CD4-positive, alpha-beta T cell treated with Interleukin-4 for 4 hours (primary cell): ENCODE results near the gene XKR7.
"Not testable (repeated sequence)": the region's sequence is repeated elsewhere in the genome, so short reads cannot be mapped to it uniquely, and the experiment has no call there.

Experiments
- DNase-seq: peaks from one replicate; pipeline ENCODE4 v3.0.0-alpha.2; 2020

Gene XKR7

DNA sequence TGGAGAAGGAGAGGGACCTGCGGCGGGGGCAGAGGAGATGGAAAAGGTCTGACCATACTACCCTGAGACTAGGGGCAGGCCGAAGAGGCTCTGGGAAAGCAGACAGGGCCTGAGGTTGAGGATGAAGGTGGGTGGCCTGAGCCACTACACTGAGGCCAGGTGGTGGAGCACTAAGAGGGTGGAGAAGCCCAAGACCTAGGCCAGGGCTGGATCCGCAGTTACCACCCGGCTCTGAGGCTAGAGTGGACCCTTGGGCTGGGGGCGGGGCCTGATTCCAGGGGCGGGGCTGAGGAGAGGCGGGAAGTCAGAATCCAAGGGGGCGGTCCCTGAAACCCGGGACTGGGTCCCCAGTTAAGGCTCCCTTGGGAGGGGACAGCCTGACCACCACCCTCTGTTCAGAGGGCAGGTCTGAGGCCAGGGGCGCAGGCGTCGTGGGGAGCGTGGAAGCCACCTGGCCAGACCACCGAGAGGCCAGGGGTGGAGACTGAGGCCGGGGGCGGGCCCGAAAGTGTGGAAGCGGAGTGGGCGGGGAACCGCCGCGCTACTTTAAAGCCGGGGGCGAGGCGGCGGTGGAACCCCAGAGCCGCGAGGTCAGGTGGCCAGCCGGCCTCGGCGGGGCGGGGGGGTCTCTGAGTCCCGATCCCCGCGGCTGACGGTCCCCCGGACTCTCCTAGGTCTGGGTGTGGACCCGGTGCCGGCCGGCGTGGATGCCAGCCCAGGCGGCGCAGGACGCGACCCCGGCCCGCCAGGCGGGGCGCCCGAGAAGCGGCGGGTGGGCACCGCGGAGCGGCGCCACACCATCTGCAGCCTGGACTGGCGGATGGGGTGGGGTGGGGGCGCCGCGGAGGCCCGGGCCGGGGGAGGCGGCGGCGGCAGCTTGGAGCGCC lies 50.6 kb downstream of the XKR7 start:
- DNase-seq = no peak

DNA sequence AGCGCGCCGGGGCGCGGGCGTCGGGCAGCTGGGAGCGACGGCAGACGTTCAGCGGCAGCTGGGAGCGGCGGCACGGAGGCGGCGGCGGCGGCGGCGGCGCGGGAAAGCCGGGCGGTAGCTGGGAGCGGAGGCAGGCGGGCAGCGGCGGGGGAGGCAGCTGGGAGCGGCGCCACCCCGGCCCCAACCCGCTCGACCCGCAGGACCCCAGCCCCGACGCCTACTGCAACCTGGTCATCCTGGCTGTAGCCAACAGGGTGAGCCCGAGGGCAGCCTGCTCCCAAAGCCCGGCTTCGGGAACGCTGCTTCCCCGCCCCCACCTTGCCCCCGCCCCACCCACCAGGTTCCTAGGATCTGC lies 51.2 kb downstream of the XKR7 start:
- DNase-seq = no peak

DNA sequence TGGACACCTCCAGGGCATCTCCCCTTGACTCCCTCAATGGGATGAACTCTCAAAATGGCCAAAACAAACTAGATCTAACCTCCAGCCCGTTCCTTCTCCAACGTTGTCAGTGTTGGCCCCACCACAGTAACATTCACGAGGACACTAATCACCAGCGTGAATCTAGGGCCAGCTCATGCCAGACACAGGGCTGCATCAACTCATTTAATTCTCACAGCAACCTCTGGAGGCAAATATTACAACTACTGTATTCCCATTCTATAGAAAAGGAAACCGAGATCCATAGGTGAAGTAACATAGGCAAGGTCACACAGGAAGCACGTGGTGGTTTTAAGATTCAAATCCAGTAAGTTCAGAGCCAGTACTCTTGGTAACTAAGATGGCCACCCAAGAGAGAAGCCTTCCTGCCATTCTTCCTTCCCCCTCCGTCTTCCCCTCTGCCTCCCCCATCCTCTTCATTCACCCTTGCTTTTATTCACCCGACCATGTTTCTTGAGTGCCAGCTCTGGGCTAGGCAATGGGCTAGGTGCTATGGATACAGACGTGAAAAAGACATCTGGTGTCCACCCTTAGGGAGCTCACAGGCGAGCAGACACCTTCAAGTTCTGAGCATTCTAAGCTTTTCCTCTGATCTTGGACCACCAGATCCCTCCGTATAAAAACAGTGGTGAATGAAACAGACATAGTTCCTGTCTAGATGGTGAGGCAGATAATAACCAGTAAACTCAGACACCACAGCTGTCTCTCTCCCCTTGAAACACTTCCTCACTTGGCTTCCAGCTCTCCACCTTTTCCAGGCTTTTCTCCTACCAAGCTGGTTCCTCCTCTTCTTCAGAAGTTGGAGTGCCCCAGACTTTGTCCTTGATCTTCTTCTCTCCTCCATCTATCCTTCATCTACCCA lies 51.9 kb downstream of the XKR7 start:
- no peak for DNase-seq

DNA sequence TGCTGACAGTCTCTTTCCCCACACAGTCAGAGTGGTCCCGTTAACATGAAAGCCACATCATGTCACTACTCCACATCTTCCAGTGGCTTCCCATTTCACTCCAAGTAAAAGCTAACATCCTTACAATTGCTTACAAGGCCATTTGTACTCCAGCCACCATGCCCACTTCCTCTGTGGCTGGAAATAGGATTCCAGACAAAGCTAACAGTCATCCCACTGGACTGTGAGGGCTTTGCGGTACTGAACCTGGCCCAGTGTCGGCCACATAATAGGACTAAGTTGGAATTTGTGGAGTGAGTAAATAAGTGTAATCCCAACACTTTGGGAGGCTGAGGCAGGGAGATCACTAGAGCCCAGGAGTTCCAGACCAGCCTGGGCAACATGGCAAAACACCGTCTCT lies 53.1 kb downstream of the XKR7 start:
- DNase-seq = no peak

DNA sequence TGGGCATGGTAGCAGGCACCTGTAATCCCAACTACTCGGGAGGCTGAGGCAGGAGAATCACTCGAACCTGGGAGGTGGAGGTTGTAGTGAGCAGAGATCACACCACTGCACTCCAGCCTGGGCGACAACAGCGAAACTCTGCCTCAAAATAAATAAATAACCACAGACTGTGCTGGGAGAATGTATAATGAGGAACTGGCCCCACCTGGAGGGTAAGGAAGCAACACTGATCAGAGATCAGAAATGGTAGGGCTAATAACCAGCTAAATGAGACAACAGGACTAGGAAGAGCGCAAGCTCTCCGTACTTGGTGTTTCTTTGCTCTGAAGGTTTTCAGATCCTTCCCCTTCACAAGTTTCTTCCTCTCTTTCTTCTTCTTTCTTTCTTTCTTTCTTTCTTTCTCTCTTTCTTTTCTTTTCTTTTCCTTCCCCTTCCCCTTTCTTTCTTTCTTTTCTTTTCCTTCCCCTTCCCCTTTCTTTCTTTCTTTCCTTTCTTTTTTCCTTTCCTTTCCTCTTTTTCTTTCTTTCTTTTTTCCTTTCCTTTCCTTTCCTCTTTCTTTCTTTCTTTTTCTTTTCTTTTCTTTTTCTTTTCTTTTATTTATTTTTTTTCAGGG lies 56.8 kb downstream of the XKR7 start:
- no peak for DNase-seq

DNA sequence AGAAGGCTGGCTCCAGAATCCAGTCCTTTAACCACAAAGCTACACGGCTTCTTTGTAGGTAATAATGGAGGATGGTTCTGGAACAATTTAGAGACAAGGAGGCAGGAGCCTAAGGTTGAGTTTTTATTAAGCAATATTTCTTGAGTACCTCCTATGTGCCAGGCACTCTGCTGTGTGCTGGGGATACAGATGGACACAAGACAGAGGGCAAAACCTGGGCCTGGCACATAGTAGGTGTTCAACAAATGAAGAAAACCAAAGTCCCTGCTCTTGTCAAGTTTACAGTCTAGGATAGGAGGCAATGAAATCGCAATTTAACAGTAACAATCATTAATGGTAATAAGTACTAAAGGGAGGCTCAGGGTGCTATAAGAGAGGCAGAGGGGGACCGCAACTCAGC lies 59.7 kb downstream of the XKR7 start:
- DNase-seq = no peak

DNA sequence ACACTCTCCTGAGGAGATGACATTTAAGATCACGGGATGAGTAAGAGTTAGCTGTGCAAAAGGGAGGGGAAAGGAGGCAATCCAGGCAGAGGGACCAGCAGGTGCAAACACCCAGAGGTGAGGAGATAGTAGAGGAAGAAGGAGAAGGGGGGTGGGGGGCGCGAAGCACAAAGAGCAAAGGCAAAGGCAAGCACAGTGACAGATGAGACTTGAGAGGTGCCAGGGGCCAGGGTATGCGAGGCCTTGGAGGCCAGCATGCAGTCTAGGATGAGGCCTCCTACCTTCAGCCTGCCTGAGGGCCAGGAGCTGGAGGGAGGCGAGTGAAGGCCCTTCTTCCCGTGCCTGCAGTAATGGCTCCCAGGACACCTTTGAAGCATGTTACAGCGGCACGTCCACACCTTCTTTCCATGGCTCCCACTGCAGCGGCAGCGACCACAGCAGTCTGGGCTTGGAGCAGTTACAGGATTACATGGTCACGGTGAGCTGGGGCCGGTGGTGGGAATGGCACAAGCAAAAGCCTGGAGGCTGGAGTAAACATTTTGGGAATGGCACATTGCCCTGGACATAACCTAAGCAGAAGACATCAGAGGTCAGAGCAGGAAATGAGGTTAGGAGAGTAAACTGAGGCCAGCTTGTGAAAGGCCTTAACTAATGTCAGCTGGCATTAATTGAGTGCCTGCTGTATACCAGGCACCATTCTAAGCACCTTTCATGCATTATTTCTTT lies 60.9 kb downstream of the XKR7 start:
- no peak for DNase-seq

DNA sequence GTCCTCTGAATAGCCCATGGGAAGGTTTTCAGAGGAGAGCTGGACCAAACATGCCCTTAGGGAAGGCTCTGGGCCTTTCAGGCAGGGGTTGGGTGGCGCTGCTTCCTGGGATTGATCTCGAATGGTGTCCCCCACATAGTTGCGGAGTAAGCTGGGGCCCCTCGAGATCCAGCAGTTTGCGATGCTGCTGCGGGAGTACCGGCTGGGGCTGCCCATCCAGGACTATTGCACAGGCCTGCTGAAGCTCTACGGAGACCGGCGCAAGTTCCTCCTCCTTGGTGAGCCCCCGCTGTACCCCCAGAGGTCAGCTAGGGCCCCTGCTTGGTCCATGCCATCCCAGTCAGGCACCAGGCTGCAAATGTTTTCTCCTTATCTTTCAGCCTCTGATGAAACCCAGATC lies 61.6 kb downstream of the XKR7 start:
- DNase-seq = no peak

DNA sequence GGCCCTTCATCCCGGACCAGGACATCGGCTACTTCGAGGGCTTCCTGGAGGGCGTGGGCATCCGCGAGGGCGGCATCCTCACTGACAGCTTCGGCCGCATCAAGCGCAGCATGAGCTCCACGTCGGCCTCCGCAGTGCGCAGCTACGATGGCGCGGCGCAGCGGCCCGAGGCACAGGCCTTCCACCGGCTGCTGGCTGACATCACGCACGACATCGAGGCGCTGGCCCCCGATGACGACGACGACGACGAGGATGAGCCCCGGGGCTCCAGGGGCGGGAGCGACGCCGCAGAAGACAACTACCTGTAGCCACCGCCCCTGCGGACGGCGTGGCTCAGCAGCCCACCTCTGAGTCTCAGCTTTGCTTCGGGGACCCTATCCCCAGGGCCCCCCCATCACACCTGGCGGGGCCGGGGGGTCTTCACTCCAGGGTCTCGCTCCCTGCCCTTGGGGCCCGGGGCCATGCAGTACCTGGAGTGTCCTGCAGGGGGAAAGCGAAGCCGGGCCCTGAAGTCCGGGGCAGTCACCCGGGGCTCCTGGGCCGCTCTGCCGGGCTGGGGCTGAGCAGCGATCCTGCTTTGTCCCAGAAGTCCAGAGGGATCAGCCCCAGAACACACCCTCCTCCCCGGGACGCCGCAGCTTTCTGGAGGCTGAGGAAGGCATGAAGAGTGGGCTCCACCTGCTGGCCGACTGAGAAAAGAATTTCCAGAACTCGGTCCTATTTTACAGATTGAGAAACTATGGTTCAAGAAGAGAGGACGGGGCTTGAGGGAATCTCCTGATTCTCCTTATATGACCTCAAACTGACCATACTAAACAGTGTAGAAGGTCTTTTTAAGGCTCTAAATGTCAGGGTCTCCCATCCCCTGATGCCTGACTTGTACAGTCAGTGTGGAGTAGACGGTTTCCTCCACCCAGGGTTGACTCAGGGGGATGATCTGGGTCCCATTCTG lies 63.3 kb downstream of the XKR7 start:
- DNase-seq = peak; percentile 38

DNA sequence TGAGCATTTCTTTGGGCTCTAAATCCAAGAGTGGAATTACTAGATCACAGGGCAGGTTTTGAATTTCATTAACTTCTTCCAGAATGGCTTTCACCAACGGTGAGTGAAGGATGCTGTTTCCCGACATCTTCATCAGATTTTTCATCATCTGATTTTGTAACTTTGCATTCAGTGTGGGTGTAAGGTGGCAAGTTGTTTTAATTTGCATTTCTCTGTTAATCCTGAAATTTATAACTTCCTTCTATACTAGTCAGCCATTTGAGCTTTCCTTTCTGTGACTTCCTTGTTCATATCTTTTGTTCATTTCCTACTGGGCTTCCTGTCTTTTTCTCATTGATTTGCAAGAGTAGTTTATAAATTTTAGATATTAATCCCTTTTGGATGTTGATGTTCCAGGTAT lies 65.4 kb downstream of the XKR7 start:
- no peak for DNase-seq

DNA sequence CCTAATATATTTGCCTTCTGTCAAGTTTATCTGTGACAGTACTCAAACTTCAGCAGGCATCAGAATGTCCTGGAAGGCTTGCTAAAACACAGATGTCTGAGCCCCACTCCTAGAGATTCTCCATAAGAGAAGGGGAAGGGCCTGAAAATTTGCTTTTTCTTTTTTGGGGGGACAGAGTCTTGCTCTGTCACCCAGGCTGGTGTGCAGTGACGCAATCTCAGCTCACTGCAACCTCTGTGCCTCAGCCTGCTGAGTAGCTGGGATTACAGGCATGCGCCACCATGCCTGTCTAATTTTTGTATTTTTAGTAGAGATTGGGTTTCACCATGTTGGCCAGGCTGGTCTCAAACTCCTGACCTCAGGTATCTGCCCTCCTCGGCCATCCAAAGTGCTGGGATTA lies 65.8 kb downstream of the XKR7 start:
- DNase-seq = not testable (repeated sequence)

DNA sequence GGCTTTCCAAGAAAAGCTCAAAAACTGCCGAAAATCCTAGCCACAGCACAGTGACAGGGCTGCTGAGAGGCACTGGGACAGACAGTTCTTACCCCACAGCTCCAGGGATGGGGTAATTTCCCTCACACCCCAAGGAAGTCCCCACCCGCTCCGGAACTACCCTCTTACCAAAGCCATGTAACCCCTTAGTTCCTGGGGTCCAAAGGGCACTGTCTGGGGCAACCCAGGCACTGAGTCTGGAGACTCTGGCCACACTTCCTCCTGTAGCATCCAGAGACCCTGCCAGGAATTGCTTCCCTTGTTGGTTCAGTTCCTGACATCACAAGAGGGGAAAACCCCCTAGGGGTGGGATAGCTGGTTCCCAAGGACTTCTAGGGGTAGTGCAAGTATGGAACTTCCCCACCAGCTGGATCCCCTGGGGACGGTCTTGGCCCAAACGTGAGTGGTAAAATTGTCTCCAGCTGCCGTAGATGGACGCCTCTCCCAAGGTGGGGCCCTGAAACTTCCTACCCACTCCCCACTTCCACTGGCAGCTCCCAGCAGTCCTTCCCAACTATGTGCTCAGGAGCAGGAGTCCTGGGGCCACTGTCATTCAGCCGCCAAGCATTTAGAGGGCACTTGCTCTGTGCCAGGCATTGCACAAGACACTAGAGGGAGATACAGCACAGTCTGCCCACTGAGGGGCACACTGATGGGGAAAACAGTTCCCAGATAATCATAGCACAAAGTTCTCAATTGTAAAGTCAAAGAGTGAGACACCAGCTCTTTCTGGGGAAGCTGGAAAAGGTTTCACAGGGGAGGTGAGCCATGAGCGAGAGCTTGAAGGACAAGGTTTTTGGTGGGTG lies 66.9 kb downstream of the XKR7 start:
- DNase-seq = no peak

DNA sequence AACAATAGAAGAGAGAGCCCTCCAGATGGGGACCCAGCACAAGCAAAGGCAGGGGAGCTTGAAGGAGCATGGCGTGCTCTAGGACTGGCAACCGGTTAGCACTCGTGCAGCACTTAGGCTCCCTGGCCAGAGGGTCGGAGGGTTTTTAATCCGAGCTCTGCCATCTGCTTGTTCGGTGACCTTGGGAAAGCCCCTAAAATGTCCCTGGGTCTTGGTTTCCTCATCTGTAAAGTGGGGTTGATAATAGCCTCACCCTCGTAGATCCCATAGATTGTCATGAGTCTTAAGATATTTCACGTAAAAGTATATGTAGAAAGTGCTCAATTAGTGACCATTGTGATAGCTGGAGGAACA lies 67.5 kb downstream of the XKR7 start:
- DNase-seq = no peak

DNA sequence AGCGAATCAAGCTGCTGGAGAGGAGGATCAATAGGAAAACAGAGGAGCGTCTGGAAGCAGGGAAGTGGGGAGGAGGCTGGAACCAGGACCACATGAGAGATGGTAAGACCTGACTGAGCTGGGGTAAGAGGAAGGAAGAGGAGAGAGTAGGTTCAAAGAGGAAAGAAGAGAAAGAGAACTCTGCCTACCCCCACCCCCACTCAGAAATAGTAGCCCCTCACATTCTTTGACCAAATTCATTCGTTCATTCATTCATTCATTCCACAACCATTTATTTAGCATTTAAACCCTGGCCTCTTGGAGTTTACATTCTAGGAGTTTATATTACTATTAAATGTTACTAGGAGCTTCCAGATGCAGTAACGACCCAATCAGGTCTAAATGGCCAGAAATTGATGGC lies 68.3 kb downstream of the XKR7 start:
- DNase-seq = no peak

DNA sequence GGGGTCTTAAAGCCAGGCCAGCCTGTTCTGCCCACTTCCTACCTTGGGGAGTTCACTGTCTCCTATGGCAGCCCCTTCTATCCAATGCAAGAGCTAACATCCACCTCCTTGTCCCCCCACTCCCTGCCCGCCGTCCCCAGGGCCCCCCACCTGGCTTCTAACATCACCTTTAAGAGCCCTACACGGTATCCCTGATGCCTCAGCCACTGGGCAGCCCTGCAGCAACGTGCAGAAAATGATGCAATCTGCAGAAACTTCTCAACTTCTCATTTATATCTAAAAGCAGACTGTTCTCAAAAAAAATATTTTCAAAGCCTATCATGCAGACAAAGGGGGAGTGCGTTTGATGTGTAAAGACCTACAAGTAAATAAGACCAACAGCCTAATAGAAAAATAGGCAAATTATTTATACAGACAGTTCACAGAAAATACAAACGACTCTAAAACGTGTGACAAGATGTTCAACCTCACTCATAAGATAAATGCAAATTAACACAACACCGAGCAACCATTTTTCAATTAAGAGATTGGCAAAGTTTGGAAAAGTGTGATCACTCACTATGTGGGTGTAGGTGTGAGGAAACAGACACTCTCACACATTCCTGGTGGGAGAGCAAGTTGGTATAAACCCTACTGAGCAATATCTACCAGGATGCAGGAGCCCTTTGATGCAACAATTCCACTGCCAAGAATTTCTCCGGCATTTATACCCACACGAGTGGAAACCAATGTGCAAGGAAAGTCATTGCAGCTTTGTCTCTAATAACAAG lies 69.0 kb downstream of the XKR7 start:
- no peak for DNase-seq

DNA sequence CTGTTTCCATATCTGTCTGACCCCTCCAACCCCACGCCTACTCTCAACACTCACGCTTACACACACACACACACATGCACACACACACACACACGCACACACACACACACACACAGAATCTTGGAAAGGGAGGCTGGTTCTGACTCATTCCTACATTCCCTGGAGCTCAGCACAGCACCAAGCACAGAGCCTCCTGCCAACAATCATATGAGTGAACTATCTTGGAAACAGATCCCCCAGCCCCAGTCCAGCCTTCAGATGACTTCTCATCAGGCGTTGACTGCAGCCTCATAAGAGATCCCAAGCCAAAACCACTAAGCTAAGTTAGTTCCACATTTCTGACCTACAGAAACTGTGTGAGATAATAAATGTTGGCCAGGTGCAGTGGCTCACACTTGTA lies 70.0 kb downstream of the XKR7 start:
- DNase-seq = no peak

DNA sequence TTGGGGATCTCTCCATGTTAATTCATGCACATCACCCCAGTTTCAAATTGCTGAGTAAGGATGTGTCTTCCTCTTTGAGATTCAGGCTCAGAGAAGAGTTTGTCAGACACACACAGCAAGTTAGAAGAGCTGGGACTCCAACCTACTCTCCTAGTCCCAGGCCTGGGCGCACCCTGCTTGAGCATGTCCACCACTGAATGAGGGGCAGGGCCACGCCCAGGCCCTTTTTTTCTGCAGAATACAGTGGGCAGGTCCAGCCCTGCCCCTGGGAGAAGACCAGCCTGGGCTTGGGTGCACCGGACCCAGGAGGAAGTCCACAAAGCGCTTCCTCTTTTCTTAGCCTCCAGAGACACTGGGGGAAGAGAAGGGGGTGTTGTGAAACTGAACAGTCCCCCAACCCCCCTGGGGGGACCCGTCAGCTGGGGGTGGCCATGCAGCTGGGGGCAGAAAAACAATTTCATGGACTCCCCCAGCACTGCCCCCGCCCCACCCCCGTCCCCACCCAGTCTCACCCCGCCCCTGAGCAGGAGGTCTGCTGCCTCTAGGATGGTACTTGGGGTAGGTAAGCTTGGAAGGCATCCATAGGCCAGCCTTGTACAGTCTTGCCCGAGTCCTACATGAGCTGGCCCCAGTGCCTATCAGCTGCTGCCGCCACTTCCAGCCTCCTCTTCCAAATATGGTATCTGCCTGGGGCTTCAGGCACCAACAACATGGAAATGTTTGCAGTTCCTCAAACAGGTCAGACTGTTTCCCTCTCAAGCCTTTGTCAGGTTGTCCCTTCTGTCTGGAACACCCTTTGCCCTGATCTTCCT lies 72.4 kb downstream of the XKR7 start:
- DNase-seq = no peak

DNA sequence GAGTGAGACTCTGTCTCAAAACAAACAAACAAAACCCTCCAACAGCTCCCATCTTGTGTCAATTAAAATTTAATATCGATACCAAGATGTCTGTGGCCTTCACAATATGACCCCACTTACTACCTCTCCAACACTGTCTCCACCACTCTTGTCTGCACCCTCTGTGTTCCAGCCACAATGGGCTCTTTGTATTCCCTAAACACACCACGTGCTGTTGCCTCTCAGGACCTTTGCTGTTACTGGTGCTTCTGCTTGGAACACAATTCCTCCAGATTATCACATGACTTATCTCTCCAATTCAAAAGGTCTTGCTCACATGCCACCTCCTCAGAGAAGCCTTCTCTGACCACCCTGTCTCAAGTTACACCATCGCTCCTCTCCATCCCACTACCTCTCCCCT lies 78.0 kb downstream of the XKR7 start:
- DNase-seq = no peak

DNA sequence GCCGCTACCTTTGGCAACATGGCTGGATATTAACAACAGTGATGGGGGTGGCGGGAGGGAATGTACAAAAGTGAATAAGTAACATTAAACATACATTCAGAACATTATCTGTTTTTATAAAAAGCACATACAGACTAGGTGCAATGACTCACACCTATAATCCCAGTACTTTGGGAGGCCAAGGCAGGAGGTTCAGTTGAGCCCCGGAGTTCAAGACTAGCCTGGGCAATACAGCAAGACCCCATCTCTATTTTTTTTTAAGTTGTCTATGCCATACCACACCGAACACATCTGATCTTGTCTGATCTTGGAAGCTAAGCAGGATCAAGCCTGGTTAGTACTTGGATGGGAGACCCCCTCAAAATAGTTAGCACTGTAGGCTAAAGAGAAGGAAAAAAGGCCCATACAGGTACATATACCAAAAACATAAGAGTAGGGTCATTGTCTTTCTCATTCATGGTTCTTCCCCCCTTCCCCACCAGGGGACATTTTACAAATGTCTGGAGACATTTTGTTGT lies 82.4 kb downstream of the XKR7 start:
- DNase-seq = no peak
